Neural cell (in vitro differentiated cells): ENCODE measurements around the gene GSTT2. TPM values are rescaled to one million over a fixed set of nuclear protein-coding genes. Genes with fewer than 3 reads are reported as not detected.
"Not testable (repeated sequence)": the region's sequence is repeated elsewhere in the genome, so short reads cannot be mapped to it uniquely, and the experiment has no call there.

Experiments
- H2AFZ ChIP-seq: fragments of 200-600, 300-800 bp; sonication (generic), shearing (Covaris generic); 2 replicates; pipeline ENCODE4 v1.6.0; 2014; ENCODE audit warnings: low read depth, mild to moderate bottlenecking, antibody characterized with exemption, low read length, moderate library complexity
- H3F3A ChIP-seq: fragments of 200-600 bp; shearing (Covaris generic); 2 replicates; pipeline ENCODE4 v1.6.1; 2016; ENCODE audit warnings: mild to moderate bottlenecking, moderate library complexity, mixed read lengths, antibody characterized with exemption, low read length; ENCODE audit not compliant: insufficient read depth, poor library complexity, severe bottlenecking
- H3K27ac ChIP-seq: fragments of 200-600, 300-800 bp; sonication (generic), shearing (Covaris generic); 2 replicates; pipeline ENCODE4 v1.5.1; 2014; ENCODE audit warnings: mild to moderate bottlenecking, low read length, moderate library complexity
- H3K27me3 ChIP-seq: fragments of 300-800, 200-600 bp; sonication (generic), shearing (Covaris generic); 2 replicates; pipeline ENCODE4 v1.6.0; 2014; ENCODE audit warnings: mild to moderate bottlenecking, low read depth, low read length, moderate library complexity; ENCODE audit not compliant: insufficient read depth
- H3K36me3 ChIP-seq: fragments of 300-800, 200-600 bp; sonication (generic), shearing (Covaris generic); 2 replicates; pipeline ENCODE4 v1.5.1; 2014; ENCODE audit warnings: mild to moderate bottlenecking, antibody characterized with exemption, low read length, moderate library complexity; ENCODE audit not compliant: insufficient read depth
- H3K4me2 ChIP-seq: fragments of 300-800, 200-600 bp; sonication (generic), shearing (Covaris generic); 2 replicates; pipeline ENCODE4 v1.6.0; 2014; ENCODE audit warnings: mild to moderate bottlenecking, low read length
- H3K4me3 ChIP-seq: fragments of 300-800, 200-600 bp; sonication (generic), shearing (Covaris generic); 2 replicates; pipeline ENCODE4 v1.5.1; 2014; ENCODE audit warnings: mild to moderate bottlenecking, low read length, moderate library complexity
- H3K79me2 ChIP-seq: fragments of 200-600 bp; shearing (Covaris generic); replicated peaks from 2 replicates; pipeline ENCODE4 v1.6.0; 2014; ENCODE audit warnings: mild to moderate bottlenecking, low read length, moderate library complexity; ENCODE audit not compliant: insufficient read depth
- H3K9ac ChIP-seq: fragments of 300-800, 200-600 bp; sonication (generic), shearing (Covaris generic); 2 replicates; pipeline ENCODE4 v1.6.1; 2016; ENCODE audit warnings: mild to moderate bottlenecking, low read length, mixed read lengths
- H3K9me2 ChIP-seq: fragments of 200-600 bp; shearing (Covaris generic); 2 replicates; pipeline ENCODE4 v1.6.1; 2016; ENCODE audit warnings: mild to moderate bottlenecking, low read length, mixed read lengths; ENCODE audit not compliant: insufficient read depth
- H3K9me3 ChIP-seq: fragments of 200-600, 300-800 bp; sonication (generic), shearing (Covaris generic); 2 replicates; pipeline ENCODE4 v1.6.1; 2016; ENCODE audit warnings: mild to moderate bottlenecking, mixed run types, low read length, moderate library complexity, mixed read lengths
- H4K20me1 ChIP-seq: fragments of 200-600 bp; shearing (Covaris generic); 2 replicates; pipeline ENCODE4 v1.6.1; 2016; ENCODE audit warnings: mild to moderate bottlenecking, mixed run types; ENCODE audit not compliant: insufficient read depth
- EP300 ChIP-seq: fragments of 450-650 bp; conservative IDR thresholded peaks from 2 replicates; pipeline ENCODE4 v1.6.1; 2014; ENCODE audit warnings: antibody characterized with exemption, mild to moderate bottlenecking, moderate library complexity; ENCODE audit not compliant: poor library complexity, severe bottlenecking
- MXI1 ChIP-seq: fragments of 450-650 bp; conservative IDR thresholded peaks from 2 replicates; pipeline ENCODE4 v1.6.1; 2014; ENCODE audit warnings: antibody characterized with exemption, mild to moderate bottlenecking; ENCODE audit not compliant: poor library complexity, severe bottlenecking
- RAD21 ChIP-seq: fragments of 450-650 bp; conservative IDR thresholded peaks from 2 replicates; pipeline ENCODE4 v1.6.1; 2014; ENCODE audit warnings: antibody characterized with exemption, mild to moderate bottlenecking, moderate library complexity
- SMC3 ChIP-seq: fragments of 450-650 bp; conservative IDR thresholded peaks from 2 replicates; pipeline ENCODE4 v1.6.1; 2014; ENCODE audit warnings: antibody characterized with exemption, mild to moderate bottlenecking, moderate library complexity; ENCODE audit not compliant: poor library complexity
- polyA plus RNA-seq: library from polyadenylated mRNA; depleted of rRNA; stranded (reverse); fragments of >200 nt; gene quantifications from 2 replicates; pipeline ENCODE4 v1.2.3, GENCODE V29; 2014
- TF ChIP-seq, protein P1 (sequence below): fragments of 450-650 bp; IDR thresholded peaks from 2 replicates; pipeline ENCODE4 v1.5.1; 2014; ENCODE audit warnings: antibody characterized with exemption, mild to moderate bottlenecking, moderate library complexity; ENCODE audit not compliant: poor library complexity, severe bottlenecking

The GSTT2 gene
- polyA plus RNA-seq, 1 donor from 2014 or later: not detected

DNA sequence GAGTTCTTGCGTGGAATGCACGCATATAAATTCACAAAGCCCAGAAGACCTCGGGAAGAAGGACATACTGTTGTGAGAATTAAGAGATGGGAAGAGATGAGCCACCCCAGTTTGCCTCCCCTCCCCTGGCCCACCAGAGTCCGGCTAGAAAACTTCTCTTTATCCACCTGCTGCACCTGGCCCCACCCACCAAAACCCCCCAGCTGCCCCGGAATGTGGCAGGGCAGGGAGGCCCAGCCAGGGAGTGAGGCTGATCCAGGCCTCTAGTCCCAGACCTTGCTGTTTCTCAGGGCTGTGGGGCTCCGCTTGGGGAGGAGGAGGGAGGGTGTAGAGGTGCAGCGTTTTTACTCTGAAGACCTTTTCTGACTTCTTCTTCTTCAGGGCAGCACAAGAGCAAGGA is 633 bp downstream of the GSTT2 start:
- not testable (repeated sequence) for H3K27me3 ChIP-seq, H3K27ac ChIP-seq, H3K9me2 ChIP-seq, H3K9ac ChIP-seq, H3K4me3 ChIP-seq, H3K79me2 ChIP-seq, H3K9me3 ChIP-seq, H3K36me3 ChIP-seq, H4K20me1 ChIP-seq, H2AFZ ChIP-seq, H3K4me2 ChIP-seq, H3F3A ChIP-seq

DNA sequence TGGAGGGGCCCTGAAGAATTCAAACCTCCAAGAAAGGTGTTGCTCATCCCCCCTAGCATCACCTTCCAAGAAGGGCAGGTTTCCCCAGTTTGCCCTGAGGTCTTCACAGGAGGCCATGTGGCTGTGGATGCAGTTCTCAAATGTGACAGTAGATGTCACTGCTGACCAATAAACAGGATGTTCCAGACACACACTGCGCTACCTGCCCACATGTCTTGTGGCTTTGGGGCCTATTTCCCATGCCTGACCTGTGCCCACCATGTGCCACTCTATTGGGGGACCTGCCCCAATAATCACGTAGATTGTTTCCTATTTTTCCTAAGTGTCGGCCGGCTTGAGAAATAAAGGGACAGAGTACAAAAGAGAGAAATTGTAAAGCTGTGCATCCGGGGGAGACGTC is 4.5 kb downstream of the GSTT2 start:
- Histone ChIP-seq H3K9ac (no peak overlapping the region), H3K4me2 (no peak overlapping the region), H3K9me3 (no peaks in the 10 kb centered on the region), H2AFZ (no peak overlapping the region), H3K4me3 (no peak overlapping the region), H3K36me3 (no peaks in the 10 kb centered on the region), H3K79me2 (no peaks in the 10 kb centered on the region), H3F3A (no peaks in the 10 kb centered on the region), H4K20me1 (no peaks in the 10 kb centered on the region), H3K9me2 (no peaks in the 10 kb centered on the region), H3K27me3 (no peaks in the 10 kb centered on the region), H3K27ac (no peak overlapping the region)
- TF ChIP-seq RAD21: peak; percentile 79
- TF ChIP-seq, protein P1, sequence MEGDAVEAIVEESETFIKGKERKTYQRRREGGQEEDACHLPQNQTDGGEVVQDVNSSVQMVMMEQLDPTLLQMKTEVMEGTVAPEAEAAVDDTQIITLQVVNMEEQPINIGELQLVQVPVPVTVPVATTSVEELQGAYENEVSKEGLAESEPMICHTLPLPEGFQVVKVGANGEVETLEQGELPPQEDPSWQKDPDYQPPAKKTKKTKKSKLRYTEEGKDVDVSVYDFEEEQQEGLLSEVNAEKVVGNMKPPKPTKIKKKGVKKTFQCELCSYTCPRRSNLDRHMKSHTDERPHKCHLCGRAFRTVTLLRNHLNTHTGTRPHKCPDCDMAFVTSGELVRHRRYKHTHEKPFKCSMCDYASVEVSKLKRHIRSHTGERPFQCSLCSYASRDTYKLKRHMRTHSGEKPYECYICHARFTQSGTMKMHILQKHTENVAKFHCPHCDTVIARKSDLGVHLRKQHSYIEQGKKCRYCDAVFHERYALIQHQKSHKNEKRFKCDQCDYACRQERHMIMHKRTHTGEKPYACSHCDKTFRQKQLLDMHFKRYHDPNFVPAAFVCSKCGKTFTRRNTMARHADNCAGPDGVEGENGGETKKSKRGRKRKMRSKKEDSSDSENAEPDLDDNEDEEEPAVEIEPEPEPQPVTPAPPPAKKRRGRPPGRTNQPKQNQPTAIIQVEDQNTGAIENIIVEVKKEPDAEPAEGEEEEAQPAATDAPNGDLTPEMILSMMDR: peak; percentile 80
- peak; percentile 18 for TF ChIP-seq MXI1
- no peak for TF ChIP-seq EP300
- peak; percentile 78 for TF ChIP-seq SMC3

DNA sequence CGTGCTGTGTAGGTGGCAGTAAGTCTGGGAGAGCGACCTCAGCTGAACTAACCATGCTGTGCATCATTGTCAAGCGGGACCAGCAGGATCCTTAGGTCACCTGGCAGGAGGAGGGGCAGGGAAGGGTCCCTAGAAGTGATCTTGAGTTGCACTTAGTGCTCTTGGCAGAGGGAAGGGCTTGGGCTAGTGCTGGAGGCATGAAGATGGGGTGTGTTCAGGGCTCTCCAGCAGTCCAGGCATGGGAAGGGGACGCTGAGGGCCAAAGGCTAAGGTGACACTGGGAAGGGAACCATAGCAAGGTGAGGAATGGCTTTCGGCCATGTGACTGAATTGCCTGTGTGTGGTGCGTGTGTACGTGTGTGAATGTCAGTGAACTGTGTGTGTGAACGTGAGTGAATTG is 6.2 kb downstream of the GSTT2 start:
- H2AFZ ChIP-seq, H3K27me3 ChIP-seq, H3K4me3 ChIP-seq, H3F3A ChIP-seq, H3K79me2 ChIP-seq, H3K9ac ChIP-seq, H3K36me3 ChIP-seq, H3K9me3 ChIP-seq, H3K9me2 ChIP-seq, H3K4me2 ChIP-seq, H4K20me1 ChIP-seq, H3K27ac ChIP-seq: not testable (repeated sequence)

DNA sequence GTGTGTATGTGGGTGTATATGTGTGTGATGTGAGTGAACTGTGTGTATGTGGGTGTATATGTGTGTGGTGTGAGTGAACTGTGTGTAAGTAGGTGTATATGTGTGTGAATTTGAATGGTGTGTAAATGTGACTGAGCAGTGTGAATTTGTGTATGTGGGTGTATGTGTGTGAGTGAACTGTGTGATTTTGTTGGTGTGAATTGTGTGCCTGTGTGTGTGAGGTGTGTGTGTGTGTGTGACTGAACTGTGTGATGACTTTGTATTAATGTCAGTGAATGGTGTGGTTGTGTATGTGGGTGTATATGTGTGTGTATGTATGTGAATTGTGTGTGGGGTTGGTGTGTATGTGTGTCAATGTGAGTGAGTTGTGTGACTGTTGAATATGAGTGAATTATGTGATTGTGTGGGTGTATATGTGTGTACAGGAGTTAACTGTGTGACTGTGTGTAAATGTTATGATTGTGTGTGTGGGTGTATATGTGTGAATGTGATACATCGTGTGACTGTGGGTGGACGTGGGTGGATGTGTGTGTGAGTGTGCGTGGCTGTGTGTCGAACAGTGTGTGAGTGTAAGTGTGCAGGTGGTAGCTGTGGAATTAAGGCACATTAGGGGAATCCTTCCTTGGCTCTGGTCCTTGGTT is 6.7 kb downstream of the GSTT2 start:
- H3K9me2 ChIP-seq, H3K36me3 ChIP-seq, H2AFZ ChIP-seq, H4K20me1 ChIP-seq, H3K9me3 ChIP-seq, H3F3A ChIP-seq, H3K4me3 ChIP-seq, H3K4me2 ChIP-seq, H3K9ac ChIP-seq, H3K27me3 ChIP-seq, H3K27ac ChIP-seq, H3K79me2 ChIP-seq: not testable (repeated sequence)

DNA sequence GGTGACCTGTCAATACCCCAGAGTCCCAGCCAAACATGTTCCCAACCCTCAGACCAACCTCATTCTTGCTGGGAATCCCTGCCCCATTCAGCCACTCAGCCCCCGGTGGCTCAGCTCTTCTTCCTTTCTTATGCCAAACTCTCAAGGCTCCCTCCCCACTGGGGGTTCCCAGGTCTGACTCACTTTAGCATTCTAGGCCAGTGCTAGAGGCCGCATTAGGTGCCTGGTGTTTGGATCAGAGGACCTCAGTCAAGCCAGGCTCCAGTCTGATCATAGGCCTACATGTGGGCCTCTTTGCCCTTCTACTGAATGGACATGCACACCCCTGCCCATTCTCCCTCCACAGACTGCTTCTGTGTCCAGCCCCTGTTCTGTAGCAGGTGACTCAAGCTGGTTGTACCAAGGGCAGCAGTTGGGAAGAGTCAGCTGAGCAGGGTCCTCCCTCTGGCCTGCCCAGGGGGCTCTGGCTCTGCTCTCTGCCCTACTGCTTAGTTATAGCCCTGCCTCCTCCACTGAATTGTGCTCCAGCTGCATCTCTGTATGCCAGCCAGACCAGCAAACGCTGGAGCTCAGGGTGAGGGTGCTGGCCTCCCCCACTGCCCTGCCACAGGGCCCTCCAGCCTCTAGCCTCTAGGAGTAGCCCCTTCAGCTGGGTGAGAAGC is 9.8 kb downstream of the GSTT2 start:
- H2AFZ ChIP-seq, H3K36me3 ChIP-seq, H3K4me2 ChIP-seq, H3K4me3 ChIP-seq, H3K9me3 ChIP-seq, H3K9me2 ChIP-seq, H3K27ac ChIP-seq, H3F3A ChIP-seq, H3K79me2 ChIP-seq, H3K9ac ChIP-seq, H3K27me3 ChIP-seq, H4K20me1 ChIP-seq: not testable (repeated sequence)

DNA sequence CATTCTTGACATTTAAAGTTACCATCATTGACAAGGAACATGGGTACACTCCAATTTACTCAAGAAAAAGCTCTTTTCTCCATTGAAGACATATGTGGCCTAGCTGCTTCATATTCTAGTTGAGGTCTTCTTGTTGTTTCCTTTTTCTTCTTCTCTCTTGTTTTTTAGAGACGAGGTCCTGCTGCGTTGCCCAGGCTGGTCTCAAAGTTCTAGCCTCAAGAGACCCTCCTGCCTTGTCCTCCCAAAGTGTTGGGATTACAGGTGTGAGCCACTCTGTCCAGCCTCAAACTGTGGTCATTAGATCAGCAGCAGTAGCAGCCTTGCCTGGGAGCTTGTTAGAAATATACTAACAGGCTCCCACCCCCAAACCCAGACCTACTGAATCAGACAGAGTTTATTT is 13.1 kb downstream of the GSTT2 start:
- H3K27me3 ChIP-seq, H3K9me3 ChIP-seq, H2AFZ ChIP-seq, H3K27ac ChIP-seq, H3K9me2 ChIP-seq, H4K20me1 ChIP-seq, H3K36me3 ChIP-seq, H3K4me3 ChIP-seq, H3F3A ChIP-seq, H3K9ac ChIP-seq, H3K79me2 ChIP-seq, H3K4me2 ChIP-seq: not testable (repeated sequence)
